PC-9 (cell line): ENCODE results near the gene RASGRP2.

Source experiments
- EZH2 ChIP-seq: fragments of 200-600 bp; sonication (generic); IDR thresholded peaks from 2 replicates; pipeline ENCODE4 v1.8.0; 2017; ENCODE audit warnings: antibody characterized with exemption, low read depth
- TF ChIP-seq, protein P1 (sequence below): fragments of 200-600 bp; sonication (generic); conservative IDR thresholded peaks from 2 replicates; pipeline ENCODE4 v1.6.1; 2017; ENCODE audit warnings: mixed run types, antibody characterized with exemption, mild to moderate bottlenecking, moderate library complexity

DNA sequence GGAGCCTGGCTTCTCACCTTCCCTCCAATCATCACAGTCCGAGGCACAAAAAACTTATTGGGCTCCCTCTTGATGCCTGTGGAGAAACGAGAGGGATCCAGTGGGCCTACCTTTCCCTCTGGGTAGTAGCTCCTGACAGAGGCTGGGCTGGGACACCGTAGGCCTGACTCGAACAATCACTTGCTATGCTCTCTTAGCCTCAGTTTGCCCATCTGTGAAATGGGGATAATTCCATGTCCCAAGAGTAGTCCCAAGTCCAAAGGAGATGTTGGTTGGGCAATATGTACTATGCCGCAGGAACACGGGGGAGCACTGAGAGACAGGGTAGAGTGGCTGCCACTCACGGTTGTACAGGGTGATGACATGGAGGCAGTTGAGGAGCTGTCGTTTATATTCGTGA lies 7.6 kb upstream of the RASGRP2 start:
- TF ChIP-seq, protein P1, sequence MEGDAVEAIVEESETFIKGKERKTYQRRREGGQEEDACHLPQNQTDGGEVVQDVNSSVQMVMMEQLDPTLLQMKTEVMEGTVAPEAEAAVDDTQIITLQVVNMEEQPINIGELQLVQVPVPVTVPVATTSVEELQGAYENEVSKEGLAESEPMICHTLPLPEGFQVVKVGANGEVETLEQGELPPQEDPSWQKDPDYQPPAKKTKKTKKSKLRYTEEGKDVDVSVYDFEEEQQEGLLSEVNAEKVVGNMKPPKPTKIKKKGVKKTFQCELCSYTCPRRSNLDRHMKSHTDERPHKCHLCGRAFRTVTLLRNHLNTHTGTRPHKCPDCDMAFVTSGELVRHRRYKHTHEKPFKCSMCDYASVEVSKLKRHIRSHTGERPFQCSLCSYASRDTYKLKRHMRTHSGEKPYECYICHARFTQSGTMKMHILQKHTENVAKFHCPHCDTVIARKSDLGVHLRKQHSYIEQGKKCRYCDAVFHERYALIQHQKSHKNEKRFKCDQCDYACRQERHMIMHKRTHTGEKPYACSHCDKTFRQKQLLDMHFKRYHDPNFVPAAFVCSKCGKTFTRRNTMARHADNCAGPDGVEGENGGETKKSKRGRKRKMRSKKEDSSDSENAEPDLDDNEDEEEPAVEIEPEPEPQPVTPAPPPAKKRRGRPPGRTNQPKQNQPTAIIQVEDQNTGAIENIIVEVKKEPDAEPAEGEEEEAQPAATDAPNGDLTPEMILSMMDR = no peak
- no peak for TF ChIP-seq EZH2
